ENCODE measurements around the gene CERS5. TPM values are rescaled to one million over a fixed set of nuclear protein-coding genes. Genes with fewer than 3 reads are reported as not detected.
A peak's percentile ranks its signal among the peaks of the same experiment; 100 is the strongest.

The CERS5 gene, protein sequence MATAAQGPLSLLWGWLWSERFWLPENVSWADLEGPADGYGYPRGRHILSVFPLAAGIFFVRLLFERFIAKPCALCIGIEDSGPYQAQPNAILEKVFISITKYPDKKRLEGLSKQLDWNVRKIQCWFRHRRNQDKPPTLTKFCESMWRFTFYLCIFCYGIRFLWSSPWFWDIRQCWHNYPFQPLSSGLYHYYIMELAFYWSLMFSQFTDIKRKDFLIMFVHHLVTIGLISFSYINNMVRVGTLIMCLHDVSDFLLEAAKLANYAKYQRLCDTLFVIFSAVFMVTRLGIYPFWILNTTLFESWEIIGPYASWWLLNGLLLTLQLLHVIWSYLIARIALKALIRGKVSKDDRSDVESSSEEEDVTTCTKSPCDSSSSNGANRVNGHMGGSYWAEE
- polyA plus RNA-seq (2012; rRNA removed): 56.9 and 68.3 TPM in 2 replicates
- polyA plus RNA-seq (2012; cell fraction: cytosol; rRNA removed): 53.7 and 58.9 TPM in 2 replicates
- 123 and 155 TPM in 2 replicates for polyA plus RNA-seq (2012; cell fraction: nucleus; rRNA removed)

DNA sequence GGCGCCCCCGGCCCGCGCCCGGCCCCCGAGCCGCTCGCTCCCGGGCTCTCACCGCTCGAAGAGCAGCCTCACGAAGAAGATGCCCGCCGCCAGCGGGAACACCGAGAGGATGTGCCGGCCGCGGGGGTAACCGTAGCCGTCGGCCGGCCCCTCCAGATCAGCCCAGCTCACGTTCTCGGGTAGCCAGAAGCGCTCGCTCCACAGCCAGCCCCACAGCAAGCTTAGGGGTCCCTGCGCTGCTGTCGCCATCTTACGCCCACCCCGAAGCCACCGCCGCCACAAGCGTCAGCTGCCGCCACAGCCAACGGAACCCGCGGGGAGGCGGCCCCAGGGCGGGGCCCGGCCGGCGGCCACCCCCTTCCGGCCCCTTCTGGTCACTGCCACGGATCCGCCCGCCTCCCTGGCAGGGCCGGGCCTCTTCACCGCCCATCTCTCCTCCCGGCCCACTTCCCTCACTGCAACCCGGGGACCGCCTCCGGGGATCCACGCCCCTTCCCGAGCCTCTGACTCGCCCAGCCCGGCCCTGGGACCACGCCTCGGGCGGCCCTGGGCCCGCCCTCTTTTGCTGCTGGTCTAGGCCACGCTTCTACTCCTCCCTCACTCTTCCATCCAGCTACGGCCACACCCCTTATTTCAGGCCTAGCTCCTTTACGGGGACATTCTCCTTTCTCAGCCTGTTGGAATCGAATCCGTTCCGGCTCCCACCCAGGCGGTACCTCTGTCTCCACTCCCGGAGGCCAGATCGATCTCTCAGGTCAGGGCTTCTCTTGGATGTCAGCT lies at the start of gene CERS5:
Gene CERS5, minus strand, starts transcription at position 321 of the 780 bp plus-strand sequence. Its CDS starts 72 bp downstream, at position 249.
- Histone ChIP-seq H2AFZ (ENCODE audit: low read depth) (peak within 1 kb of the TSS; percentile 90), H3K27me3 (ENCODE audit: insufficient read depth) (no peaks in the 10 kb centered on the region), H3K9me2 (no peaks in the 10 kb centered on the region), H3F3A (replicated peaks; ENCODE audit: insufficient read depth) (peaks cover 9% of the 10 kb centered on the region), H3K27ac (ENCODE audit: low read depth in 2 of 2, low read length in 1 of 2) (peak within 1 kb of the TSS; percentile 71 to 90), H3K9ac (peak within 1 kb of the TSS; percentile 96), H3K36me3 (replicated peaks in 1 of 2; ENCODE audit: control insufficient read depth in 1 of 2, insufficient read depth in 2 of 2, low read length in 1 of 2) (no peaks in the 10 kb centered on the region), H3K79me2 (ENCODE audit: insufficient read depth) (peaks cover 48% of the 10 kb centered on the region), H3K9me3 (no peaks in the 10 kb centered on the region), H4K20me1 (ENCODE audit: insufficient read depth) (peaks cover 3% of the 10 kb centered on the region; the same call in 1 of the 2 replicates), H3K4me2 (peak within 1 kb of the TSS; percentile 89), H3K4me3 (ENCODE audit: low read depth in 2 of 2, low read length in 1 of 2) (peak within 1 kb of the TSS; percentile 66 to 97), H3K4me1 (ENCODE audit: control insufficient read depth in 1 of 2, insufficient read depth in 2 of 2, low read depth in 1 of 2, low read length in 1 of 2) (peaks cover 0 to 10% of the 10 kb centered on the region in 2 experiments; a peak in 1 of 4 replicates)
- POLR2A ChIA-PET: interaction anchor here (0.8 to 1.9 kb wide), 9 partner anchors 21 to 150 kb away, joined by 3 to 27 read pairs (median 3); partner anchors contain the start of genes COX14 and GPD1
- DNase-seq: peak; percentile 99
- WGBS (ENCODE audit: low lambda C conversion rate): under 1% methylated on average over 20 of the region's 70 CpGs
- CTCF ChIA-PET: interaction anchor here (0.6 to 3.7 kb wide), 17 partner anchors 9 to 200 kb away, joined by 3 to 24 read pairs (median 5); partner anchors contain the start of genes COX14, GPD1 and SMARCD1
- no peak for TF ChIP-seq TCF12 (IDR thresholded peaks at IDR 0.05)
- TF ChIP-seq, protein P1, sequence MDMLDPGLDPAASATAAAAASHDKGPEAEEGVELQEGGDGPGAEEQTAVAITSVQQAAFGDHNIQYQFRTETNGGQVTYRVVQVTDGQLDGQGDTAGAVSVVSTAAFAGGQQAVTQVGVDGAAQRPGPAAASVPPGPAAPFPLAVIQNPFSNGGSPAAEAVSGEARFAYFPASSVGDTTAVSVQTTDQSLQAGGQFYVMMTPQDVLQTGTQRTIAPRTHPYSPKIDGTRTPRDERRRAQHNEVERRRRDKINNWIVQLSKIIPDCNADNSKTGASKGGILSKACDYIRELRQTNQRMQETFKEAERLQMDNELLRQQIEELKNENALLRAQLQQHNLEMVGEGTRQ (IDR thresholded peaks at IDR 0.05; ENCODE audit: borderline replicate concordance, low read depth, low read length): no peak
- TF ChIP-seq, protein P2, sequence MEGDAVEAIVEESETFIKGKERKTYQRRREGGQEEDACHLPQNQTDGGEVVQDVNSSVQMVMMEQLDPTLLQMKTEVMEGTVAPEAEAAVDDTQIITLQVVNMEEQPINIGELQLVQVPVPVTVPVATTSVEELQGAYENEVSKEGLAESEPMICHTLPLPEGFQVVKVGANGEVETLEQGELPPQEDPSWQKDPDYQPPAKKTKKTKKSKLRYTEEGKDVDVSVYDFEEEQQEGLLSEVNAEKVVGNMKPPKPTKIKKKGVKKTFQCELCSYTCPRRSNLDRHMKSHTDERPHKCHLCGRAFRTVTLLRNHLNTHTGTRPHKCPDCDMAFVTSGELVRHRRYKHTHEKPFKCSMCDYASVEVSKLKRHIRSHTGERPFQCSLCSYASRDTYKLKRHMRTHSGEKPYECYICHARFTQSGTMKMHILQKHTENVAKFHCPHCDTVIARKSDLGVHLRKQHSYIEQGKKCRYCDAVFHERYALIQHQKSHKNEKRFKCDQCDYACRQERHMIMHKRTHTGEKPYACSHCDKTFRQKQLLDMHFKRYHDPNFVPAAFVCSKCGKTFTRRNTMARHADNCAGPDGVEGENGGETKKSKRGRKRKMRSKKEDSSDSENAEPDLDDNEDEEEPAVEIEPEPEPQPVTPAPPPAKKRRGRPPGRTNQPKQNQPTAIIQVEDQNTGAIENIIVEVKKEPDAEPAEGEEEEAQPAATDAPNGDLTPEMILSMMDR (IDR thresholded peaks at IDR 0.05): no peak
- no peak; the same call in 1 of the 2 replicates for TF ChIP-seq ELF1 (IDR thresholded peaks at IDR 0.05)
- TF ChIP-seq TAF1 (IDR thresholded peaks at IDR 0.05; ENCODE audit: borderline replicate concordance, low read depth, low read length): peak; percentile 75; the same call in 1 of the 2 replicates
- TF ChIP-seq, protein P3, sequence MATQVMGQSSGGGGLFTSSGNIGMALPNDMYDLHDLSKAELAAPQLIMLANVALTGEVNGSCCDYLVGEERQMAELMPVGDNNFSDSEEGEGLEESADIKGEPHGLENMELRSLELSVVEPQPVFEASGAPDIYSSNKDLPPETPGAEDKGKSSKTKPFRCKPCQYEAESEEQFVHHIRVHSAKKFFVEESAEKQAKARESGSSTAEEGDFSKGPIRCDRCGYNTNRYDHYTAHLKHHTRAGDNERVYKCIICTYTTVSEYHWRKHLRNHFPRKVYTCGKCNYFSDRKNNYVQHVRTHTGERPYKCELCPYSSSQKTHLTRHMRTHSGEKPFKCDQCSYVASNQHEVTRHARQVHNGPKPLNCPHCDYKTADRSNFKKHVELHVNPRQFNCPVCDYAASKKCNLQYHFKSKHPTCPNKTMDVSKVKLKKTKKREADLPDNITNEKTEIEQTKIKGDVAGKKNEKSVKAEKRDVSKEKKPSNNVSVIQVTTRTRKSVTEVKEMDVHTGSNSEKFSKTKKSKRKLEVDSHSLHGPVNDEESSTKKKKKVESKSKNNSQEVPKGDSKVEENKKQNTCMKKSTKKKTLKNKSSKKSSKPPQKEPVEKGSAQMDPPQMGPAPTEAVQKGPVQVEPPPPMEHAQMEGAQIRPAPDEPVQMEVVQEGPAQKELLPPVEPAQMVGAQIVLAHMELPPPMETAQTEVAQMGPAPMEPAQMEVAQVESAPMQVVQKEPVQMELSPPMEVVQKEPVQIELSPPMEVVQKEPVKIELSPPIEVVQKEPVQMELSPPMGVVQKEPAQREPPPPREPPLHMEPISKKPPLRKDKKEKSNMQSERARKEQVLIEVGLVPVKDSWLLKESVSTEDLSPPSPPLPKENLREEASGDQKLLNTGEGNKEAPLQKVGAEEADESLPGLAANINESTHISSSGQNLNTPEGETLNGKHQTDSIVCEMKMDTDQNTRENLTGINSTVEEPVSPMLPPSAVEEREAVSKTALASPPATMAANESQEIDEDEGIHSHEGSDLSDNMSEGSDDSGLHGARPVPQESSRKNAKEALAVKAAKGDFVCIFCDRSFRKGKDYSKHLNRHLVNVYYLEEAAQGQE (IDR thresholded peaks at IDR 0.05; ENCODE audit: low read depth, low read length): no peak
- TF ChIP-seq, protein P4, sequence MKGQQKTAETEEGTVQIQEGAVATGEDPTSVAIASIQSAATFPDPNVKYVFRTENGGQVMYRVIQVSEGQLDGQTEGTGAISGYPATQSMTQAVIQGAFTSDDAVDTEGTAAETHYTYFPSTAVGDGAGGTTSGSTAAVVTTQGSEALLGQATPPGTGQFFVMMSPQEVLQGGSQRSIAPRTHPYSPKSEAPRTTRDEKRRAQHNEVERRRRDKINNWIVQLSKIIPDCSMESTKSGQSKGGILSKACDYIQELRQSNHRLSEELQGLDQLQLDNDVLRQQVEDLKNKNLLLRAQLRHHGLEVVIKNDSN (IDR thresholded peaks at IDR 0.05; ENCODE audit: borderline replicate concordance, low read depth): no peak
- peak; percentile 66 for TF ChIP-seq POLR2AphosphoS5 (IDR thresholded peaks at IDR 0.05; ENCODE audit: low read depth, low read length)
- peak; percentile 44; the same call in 1 of the 2 replicates for TF ChIP-seq SIN3A (IDR thresholded peaks at IDR 0.05; ENCODE audit: borderline replicate concordance, low read depth, low read length)
- no peak for TF ChIP-seq RAD21 (IDR thresholded peaks at IDR 0.05; ENCODE audit: low read length)
- no peak for TF ChIP-seq GATA2 (CRISPR knock-in tag; IDR thresholded peaks at IDR 0.05)
- no peak for TF ChIP-seq TEAD4 (IDR thresholded peaks at IDR 0.05; ENCODE audit: borderline replicate concordance, insufficient read depth)
- TF ChIP-seq FOXM1 (IDR thresholded peaks at IDR 0.05; ENCODE audit: low read depth): no peak
- TF ChIP-seq MXI1 (IDR thresholded peaks at IDR 0.05; ENCODE audit: low read depth, low read length): peak; percentile 90; the same call in 1 of the 2 replicates
- TF ChIP-seq JUND (IDR thresholded peaks at IDR 0.05): no peak
- TF ChIP-seq, protein P5, sequence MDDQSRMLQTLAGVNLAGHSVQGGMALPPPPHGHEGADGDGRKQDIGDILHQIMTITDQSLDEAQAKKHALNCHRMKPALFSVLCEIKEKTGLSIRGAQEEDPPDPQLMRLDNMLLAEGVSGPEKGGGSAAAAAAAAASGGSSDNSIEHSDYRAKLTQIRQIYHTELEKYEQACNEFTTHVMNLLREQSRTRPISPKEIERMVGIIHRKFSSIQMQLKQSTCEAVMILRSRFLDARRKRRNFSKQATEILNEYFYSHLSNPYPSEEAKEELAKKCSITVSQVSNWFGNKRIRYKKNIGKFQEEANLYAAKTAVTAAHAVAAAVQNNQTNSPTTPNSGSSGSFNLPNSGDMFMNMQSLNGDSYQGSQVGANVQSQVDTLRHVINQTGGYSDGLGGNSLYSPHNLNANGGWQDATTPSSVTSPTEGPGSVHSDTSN (IDR thresholded peaks at IDR 0.05): no peak
- no peak for TF ChIP-seq EZH2phosphoT487 (IDR thresholded peaks at IDR 0.05; ENCODE audit: borderline replicate concordance, low read depth)
- TF ChIP-seq GABPA (IDR thresholded peaks at IDR 0.05; ENCODE audit: low read depth): peak; percentile 17
- no peak for TF ChIP-seq FOXJ3 (CRISPR knock-in tag; IDR thresholded peaks at IDR 0.05)
- 0 out of 2 replicates have a peak, but pooled peaks have one; percentile 13 for TF ChIP-seq NRF1 (IDR thresholded peaks at IDR 0.05; ENCODE audit: low read depth, low read length)
- no peak for TF ChIP-seq FOSL2 (IDR thresholded peaks at IDR 0.05; ENCODE audit: borderline replicate concordance, low read depth)
- peak; percentile 84 for TF ChIP-seq YY1 (IDR thresholded peaks at IDR 0.05; ENCODE audit: low read depth)
